B cell (primary cell): ENCODE results near the gene SST.

Experiments
- CTCF ChIP-seq: fragments of 200-600 bp; IDR thresholded peaks from one replicate; pipeline ENCODE4 v1.8.0; 2022; ENCODE audit warnings: antibody characterized with exemption, mild to moderate bottlenecking
- EZH2 ChIP-seq: IDR thresholded peaks from 2 replicates; pipeline ENCODE4 v1.6.1; 2012; ENCODE audit warnings: borderline replicate concordance, low read depth, mild to moderate bottlenecking, moderate library complexity, low read length; ENCODE audit not compliant: insufficient read depth, poor library complexity, severe bottlenecking

- no peak for TF ChIP-seq CTCF
- TF ChIP-seq EZH2: no peak
Measured at GRCh38 chr3:187719628-187720336, 49.6 kb upstream of the SST start.
